GM19397 (cell line): ENCODE measurements around the gene WNT8A.

Experiments used
- ATAC-seq: cut with Tn5 transposase; IDR thresholded peaks from one replicate; pipeline ENCODE4 v1.9.1; 2021; ENCODE audit warnings: mild to moderate bottlenecking, moderate library complexity; ENCODE audit not compliant: unreplicated experiment

The WNT8A gene

DNA sequence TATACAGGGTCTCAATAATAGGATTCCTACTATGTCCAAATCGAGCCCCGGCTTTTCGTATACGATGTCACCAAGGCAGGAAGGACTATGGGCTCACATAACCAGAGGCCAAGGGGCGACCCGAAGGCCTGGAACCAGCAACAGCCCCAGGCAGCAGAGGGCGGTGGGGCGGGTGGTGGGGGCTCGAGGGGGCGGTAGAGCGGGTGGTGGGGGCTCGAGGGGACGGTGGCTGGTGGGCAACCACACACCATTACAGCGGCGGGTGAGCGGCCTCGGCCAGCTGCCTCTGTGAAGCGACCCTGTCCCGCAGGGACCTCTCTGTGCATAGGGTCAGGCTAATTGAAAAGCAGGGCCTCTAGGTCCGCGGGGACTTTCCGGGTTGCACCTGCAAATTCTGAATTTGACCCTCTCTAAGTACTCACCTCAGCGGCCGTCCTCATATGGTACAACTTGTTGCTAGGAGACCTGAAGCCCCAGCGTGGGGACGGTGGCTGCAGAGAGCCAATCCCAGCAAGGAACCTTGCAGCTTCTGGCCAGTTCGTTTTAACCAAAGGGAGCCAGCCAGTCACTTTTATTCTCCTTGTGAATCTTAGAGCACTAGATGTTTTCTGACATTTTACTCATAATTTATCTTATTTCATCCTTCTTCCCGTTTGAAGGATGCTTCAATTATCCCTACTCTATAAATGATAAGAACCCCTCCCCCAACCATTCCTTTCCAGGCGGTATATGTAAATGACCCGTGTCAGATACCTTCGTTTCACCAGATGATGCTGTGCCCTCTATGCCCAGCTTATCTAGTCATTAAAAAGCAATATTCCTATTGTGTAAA is 55.3 kb downstream of the WNT8A start, which contains the start of gene NME5:
Gene NME5 (minus strand): TSS at position 480 of the 832 bp plus-strand sequence. CDS start 648 bp downstream, outside the sequence.
- peak; percentile 67 for ATAC-seq

DNA sequence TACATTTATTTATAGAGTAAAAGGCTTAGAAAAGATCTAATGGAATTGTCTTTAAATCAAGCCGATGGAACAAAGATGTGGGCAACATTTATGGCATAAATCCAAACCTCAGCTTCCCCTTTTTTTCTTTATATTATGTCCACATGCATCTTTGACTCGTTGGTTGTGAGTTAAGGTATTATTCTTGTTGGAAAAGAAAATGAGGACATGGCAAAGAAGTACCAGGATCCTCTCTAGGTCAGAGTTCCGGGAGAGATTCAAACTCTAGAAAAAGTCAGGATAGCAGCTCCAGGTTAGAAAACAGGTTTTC is 55.9 kb downstream of the WNT8A start:
- ATAC-seq: no peak

DNA sequence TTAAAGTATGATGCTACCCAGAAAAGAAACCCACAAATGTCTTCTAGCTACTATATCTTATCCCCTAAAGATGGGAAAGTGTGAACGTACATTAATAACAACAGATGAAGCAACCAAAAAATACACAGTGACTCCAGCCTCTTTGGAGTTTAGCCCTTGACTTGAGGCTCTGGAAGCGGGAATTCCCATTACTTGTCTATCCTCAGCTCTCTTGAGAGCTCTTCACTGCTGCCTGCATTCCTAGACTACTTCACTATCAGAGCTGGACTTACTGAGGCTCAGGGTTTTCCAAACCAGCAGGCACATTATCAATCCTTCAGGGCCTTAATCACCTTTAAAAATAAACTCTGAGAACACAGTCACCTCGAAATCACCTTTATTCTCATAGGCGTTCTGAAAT is 56.4 kb downstream of the WNT8A start:
- no peak for ATAC-seq
